OCI-M2 (cell line): Measurements from ENCODE around the gene CCDC110.

Source experiments
- DNase-seq: peaks from one replicate; lab custom pipeline; 2025; ENCODE audit not compliant: unreplicated experiment; lab: John Stamatoyannopoulos, UW

The CCDC110 gene

DNA sequence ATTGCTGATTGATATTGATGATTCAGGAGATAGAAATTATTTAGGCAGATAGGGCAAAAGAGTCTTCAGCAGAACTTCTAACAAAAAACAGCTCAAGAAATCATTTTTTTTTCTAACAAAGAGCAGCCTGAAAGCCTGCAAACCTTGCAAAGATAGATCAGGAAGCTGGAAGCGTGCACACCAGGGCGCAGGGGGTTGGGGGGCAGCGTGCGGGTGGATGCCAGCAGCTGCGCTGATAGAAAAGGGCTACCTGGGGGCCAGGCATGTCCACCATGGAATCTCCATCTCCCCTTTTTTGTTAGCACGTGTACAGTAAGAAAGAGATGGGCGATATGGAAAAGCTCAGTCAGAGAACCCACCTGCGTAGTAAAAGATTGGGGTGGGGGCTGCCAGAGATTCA, 1.7 kb upstream of the CCDC110 start:
- no peak for DNase-seq

GRCh38 chr4:185472103-185472542, 590 bp upstream of the CCDC110 start:
- no peak for DNase-seq

DNA sequence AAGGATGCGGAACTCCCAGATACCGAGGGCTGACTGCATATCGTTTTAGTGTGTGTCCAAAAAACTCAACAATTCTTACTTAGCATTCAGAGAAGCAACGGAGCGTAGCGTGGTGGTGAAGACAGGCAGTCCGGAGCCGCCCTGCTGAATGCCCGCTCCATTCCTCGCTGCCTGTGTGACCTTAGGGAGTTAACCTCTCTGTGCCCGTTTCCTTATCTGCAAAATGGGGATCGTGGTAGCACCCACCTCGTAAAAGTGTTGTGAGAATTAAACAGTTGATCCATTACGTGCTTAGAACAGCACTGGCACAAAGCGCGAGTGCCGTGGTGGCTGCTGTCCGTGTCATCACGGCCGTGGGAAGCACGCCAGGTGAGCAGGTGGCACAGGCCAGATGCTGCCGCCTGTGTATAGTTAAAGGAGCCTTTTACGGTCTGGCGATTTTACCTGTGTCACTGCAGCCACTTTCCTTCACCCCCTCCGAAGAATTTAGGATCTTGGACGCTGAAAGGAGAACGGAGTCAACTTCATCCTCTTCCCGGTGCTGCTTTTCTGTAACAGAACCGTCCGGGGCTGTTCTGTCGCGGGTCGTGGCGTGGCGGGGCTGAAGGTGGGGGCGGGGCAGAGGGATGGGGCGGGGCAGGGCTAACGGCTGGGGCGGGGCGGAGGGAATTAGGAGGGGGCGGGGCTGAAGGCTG, 885 bp downstream of the CCDC110 start:
- no peak for DNase-seq

DNA sequence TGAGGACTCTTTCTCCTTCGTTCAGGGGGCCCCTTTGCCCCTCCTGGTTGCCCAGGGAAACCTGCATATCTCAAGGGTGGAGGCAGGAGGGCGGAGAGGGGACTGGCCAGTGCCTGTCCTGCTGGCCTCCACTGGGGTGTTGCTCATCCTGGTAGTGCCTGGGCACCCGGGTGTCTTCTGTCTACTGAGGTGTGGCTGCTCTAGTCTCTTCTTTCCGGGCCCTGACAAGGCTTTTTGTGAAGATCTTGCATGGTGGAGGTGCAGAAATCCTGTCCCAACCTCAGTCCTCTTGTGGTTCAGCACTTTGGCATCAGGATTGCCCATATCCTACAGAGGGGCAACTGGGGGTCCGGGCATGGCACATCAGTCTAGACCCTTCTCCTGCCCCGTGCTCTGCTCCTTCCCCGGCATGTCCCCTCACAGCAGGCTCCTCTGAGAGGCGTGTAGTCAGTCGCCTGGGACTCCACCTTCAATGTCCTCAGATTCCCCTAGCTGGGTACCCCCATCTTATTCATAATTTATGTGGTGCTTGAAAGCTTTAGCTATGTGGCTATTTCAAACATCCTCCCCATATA, 1.9 kb downstream of the CCDC110 start:
- no peak for DNase-seq

- DNase-seq, result no peak
Observed at GRCh38 chr4:185468999-185469398, 2.5 kb downstream of the CCDC110 start.

DNA sequence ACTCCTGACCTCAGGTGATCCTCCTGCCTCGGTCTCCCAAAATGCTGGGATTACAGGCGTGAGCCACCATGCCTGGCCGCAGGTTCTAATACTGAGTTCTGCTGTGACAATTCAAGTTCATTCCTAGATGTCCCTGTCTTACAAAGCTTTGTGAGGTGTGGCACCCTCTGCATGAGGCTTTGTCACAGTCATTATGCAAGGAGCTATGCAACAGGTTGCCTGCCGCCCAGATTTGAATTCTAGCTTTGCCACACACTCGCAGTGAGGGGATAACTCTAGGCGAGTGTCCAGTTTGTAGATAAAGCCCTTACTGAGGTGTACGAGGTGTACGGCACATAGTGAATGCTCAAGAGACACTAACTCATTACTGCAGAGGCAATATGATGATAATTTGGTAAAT, 3.5 kb downstream of the CCDC110 start:
- no peak for DNase-seq

- DNase-seq, result no peak
Observed at GRCh38 chr4:185467101-185467500, 4.4 kb downstream of the CCDC110 start.

DNA sequence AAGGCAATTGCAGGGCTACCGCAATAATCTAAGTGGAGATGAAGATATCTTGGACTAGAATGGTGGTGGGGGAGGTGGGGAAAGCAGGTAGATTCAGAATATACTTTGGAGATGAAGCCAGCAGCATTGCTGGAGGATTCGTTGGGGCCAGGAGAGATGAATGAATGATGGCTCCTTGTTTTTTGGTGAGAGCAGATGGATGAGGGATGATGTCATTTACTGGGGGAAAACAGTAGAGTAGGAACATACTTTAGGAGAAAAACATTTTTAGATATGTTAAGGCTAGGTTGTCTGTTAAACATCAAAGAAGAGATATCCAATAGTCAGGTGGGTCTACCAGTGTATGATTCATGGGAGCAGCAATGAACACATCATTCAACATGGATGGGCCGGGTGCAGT, 5.8 kb downstream of the CCDC110 start:
- DNase-seq, result no peak

GRCh38 chr4:185464887-185465286, 6.6 kb downstream of the CCDC110 start:
- DNase-seq, result no peak

DNA sequence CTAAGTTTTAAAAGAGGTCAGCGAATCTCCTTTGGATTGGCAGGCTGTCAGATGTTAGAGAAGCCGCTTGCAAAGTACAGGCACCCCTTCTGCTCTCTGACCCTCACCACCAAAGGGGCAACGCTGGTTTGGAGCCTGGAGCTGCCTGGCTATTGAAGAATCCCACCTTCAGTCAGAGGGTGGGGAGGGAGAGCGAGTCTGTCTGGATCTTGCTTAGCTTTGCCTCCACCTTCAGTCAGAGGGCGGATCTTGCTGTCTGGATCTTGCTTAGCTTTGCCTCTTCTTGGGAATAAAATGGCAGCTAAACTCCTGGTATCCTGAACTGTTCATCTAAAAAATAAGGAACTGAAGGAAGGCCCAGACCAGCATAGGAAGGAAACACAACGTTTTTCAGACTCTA, 7.3 kb downstream of the CCDC110 start:
- no peak for DNase-seq

GRCh38 chr4:185463541-185463940, 8.0 kb downstream of the CCDC110 start:
- DNase-seq, result no peak

DNA sequence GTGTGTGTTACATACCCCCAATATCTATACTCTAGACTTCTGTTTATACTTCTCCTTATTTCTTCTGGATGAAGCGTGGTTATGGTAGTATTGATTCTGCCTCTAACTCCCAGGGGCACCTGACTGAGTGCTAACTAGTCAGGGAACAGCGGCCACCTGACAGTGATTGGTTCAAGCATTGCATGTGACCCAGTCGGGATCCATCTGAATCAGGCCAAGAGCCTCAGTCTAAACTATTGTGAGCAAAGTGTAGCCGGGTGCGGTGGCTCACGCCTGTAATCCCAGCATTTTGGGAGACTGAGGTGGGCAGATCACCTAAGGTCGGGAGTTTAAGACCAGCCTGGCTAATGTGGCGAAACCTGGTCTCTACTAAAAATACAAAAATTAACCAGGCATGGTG, 10.0 kb downstream of the CCDC110 start:
- no peak for DNase-seq

DNA sequence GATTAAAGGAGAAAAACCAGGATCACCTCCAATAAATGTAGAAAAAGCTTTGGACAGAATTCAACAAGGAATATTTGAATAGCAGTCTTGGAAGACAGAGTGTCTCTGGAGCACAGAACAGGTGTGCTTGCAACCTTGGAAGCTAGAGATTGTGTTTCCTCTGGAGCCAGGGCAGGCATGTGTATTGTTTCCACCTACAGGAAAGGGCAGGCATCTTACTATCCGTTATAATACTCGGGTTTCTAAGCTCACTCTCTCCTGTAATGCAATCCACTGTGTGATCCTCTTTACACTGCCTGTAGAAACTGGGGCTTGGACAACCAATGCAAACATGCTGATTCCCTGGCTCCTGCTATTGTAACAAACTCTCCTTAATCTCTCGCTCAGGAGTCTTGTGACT, 14.4 kb downstream of the CCDC110 start:
- no peak for DNase-seq

DNA sequence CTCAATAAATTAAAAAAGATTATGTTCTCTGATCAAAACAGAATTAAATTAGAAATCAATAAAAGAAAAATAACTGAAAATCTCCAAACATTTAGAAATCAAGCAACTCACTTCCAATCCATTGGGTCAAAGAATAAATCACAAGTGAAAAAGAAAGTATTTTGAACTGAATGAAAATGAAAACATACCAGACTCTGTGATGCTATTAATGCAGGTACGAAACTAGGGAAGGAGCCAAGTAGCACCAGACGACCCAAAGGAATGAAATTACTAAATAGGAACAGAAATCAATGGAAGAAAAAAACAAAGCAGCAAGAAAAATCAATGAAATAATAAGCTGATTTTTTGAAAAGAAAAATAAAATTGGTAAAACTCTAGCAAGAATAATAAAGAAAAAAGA, 15.4 kb downstream of the CCDC110 start:
- DNase-seq, result no peak

GRCh38 chr4:185445209-185445608, 26.3 kb downstream of the CCDC110 start:
- no peak for DNase-seq

DNA sequence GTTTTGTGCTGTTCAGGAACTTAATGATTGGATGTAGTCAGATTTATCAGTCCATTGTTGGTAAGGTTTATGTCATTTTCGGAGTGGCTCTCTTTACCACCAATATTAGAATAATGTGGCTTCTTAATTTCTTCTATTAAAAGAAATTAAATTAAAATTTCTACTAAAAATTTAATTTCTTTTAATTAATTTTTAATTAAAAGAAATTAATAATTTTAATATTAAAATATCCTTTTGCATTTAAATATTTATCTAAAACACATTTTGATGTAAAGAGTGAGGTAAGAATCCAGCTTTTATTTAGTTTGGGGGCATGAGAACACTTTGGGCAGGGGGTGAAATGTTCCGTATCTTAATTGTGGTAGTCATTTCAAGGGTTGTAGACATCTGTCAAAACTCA, 30.1 kb downstream of the CCDC110 start:
- DNase-seq, result no peak

DNA sequence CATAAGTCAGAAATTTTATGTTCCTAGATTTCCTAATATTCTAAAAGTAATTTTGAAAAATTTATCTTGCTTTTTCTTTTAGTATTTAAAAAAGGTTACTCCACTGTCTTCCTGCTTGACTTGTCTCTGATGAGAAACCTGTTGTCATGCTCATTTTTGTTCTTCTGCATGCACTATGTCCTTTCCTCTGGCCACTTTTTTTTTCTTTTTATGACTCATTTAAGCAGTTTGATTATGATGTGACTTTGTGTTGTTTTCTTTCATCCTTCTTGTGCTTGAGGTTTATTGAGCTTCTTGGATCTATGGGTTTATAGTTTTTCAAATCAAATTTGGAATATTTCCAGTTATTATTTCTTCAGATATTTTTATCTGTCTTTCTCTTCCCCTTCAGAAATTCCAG, 33.7 kb downstream of the CCDC110 start:
- DNase-seq, result no peak

DNA sequence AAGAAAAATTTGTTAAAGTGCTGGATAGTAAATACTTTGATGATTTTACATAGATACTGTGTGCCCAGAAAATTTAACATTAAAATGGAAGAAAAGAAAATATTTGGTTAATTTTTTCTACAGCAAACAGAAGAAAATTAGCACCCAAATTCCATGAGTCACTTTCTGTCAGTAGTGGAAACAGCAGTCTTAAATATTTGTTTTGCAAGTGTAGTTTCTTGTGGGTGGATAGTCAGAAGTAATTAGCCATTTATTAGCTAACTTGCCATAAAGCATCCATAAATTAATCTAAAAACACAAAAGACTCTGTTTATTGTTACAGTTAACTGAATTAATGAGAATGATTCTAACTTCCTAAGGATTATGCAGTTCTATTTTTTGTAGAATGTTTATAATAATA, 36.1 kb downstream of the CCDC110 start:
- no peak for DNase-seq

- DNase-seq, result no peak
Observed at GRCh38 chr4:185429660-185430059, 41.9 kb downstream of the CCDC110 start.

GRCh38 chr4:185426960-185427688, 44.4 kb downstream of the CCDC110 start:
- DNase-seq, result no peak

GRCh38 chr4:185425647-185426352, 45.7 kb downstream of the CCDC110 start, which contains the start of gene UFSP2:
Gene UFSP2 (minus strand): TSS chr4:185425964. CDS start chr4:185425868, 96 bp downstream.
- peak; percentile 56 for DNase-seq
